Hematopoietic multipotent progenitor cell treated with erythropoietin and hydrocortisone succinate and interleukin-3 and kit ligand, for 15 days (in vitro differentiated cells): ENCODE results near the gene MAP3K13.
A peak's percentile ranks its signal among the peaks of the same experiment; 100 is the strongest.
"Not testable (repeated sequence)": the region's sequence is repeated elsewhere in the genome, so short reads cannot be mapped to it uniquely, and the experiment has no call there.

Experiments
- DNase-seq: peaks from one replicate; pipeline ENCODE4 v3.0.0-alpha.2; 2015; ENCODE audit warnings: low spot score

Gene MAP3K13

GRCh38 chr3:185397676-185398075, 34.7 kb downstream of the MAP3K13 start:
- no peak for DNase-seq

GRCh38 chr3:185399737-185400667, 37.1 kb downstream of the MAP3K13 start:
- DNase-seq, result no peak

- DNase-seq, result no peak
Measured at GRCh38 chr3:185400866-185401265, 37.9 kb downstream of the MAP3K13 start.

- no peak for DNase-seq
Measured at GRCh38 chr3:185401319-185401955, 38.5 kb downstream of the MAP3K13 start.

GRCh38 chr3:185402561-185402960, 39.6 kb downstream of the MAP3K13 start:
- DNase-seq, result no peak

GRCh38 chr3:185403002-185403401, 40.1 kb downstream of the MAP3K13 start:
- no peak for DNase-seq

- DNase-seq, result no peak
Measured at GRCh38 chr3:185405243-185405642, 42.3 kb downstream of the MAP3K13 start.

- no peak for DNase-seq
Measured at GRCh38 chr3:185405664-185406063, 42.7 kb downstream of the MAP3K13 start.

- DNase-seq, result no peak
Measured at GRCh38 chr3:185406121-185406620, 43.2 kb downstream of the MAP3K13 start.

GRCh38 chr3:185409957-185410356, 47.0 kb downstream of the MAP3K13 start:
- no peak for DNase-seq

GRCh38 chr3:185411133-185411532, 48.2 kb downstream of the MAP3K13 start:
- no peak for DNase-seq

GRCh38 chr3:185416513-185416912, 53.6 kb downstream of the MAP3K13 start:
- DNase-seq, result no peak

- DNase-seq, result not testable (repeated sequence)
Measured at GRCh38 chr3:185418561-185418977, 55.6 kb downstream of the MAP3K13 start.

GRCh38 chr3:185420762-185421161, 57.8 kb downstream of the MAP3K13 start:
- no peak for DNase-seq

- DNase-seq, result no peak
Measured at GRCh38 chr3:185421577-185422232, 58.8 kb downstream of the MAP3K13 start.

- DNase-seq, result no peak
Measured at GRCh38 chr3:185422677-185423076, 59.7 kb downstream of the MAP3K13 start.

- peak; percentile 27 for DNase-seq
Measured at GRCh38 chr3:185423178-185423577, 60.2 kb downstream of the MAP3K13 start.

- no peak for DNase-seq
Measured at GRCh38 chr3:185424435-185424834, 61.5 kb downstream of the MAP3K13 start.

GRCh38 chr3:185430375-185430774, 67.4 kb downstream of the MAP3K13 start:
- no peak for DNase-seq

- DNase-seq, result no peak
Measured at GRCh38 chr3:185439745-185440466, 77.0 kb downstream of the MAP3K13 start.

- DNase-seq, result no peak
Measured at GRCh38 chr3:185442031-185442430, 79.1 kb downstream of the MAP3K13 start.

- DNase-seq, result no peak
Measured at GRCh38 chr3:185444329-185444728, 81.4 kb downstream of the MAP3K13 start.
